Suprapubic skin (tissue), 4 donors: Measurements from ENCODE around the gene OARD1. TPM values are rescaled to one million over a fixed set of nuclear protein-coding genes. Genes with fewer than 3 reads are reported as not detected.

Experiments
- DNase-seq, 2 donors: peaks; one replicate each; pipeline ENCODE4 v3.0.0-alpha.2; 2019; ENCODE audit warnings: low spot score in 2 of 2
- H3K27ac ChIP-seq: fragments of 200-600 bp; sonication (generic); one replicate; pipeline ENCODE4 v1.5.1; 2019
- H3K27me3 ChIP-seq: fragments of 200-600 bp; sonication (generic); one replicate; pipeline ENCODE4 v1.5.1; 2019
- H3K36me3 ChIP-seq: fragments of 200-600 bp; sonication (generic); one replicate; pipeline ENCODE4 v1.5.1; 2019
- H3K4me1 ChIP-seq: fragments of 200-600 bp; sonication (generic); one replicate; pipeline ENCODE4 v1.5.1; 2019
- H3K4me3 ChIP-seq: fragments of 200-600 bp; sonication (generic); one replicate; pipeline ENCODE4 v1.5.1; 2019; ENCODE audit warnings: mild to moderate bottlenecking
- H3K9me3 ChIP-seq: fragments of 200-600 bp; sonication (generic); one replicate; pipeline ENCODE4 v1.5.1; 2019
- CTCF ChIP-seq, 2 donors: fragments of 200-600 bp in 1 of 2; fragments of 450-650 bp in 1 of 2; sonication (generic) in 1 of 2; IDR thresholded peaks; one replicate each; pipeline ENCODE4 v1.5.1; 2016 to 2019; ENCODE audit warnings: antibody characterized with exemption in 2 of 2, mild to moderate bottlenecking in 1 of 2, moderate library complexity in 1 of 2
- EP300 ChIP-seq: sonication (generic); formaldehyde crosslinking; IDR thresholded peaks from one replicate; pipeline ENCODE4 v1.6.1; 2017; ENCODE audit warnings: antibody characterized with exemption
- POLR2A ChIP-seq, 2 donors: fragments of 450-650 bp; IDR thresholded peaks; one replicate each; pipeline ENCODE4 v1.6.1; 2017; ENCODE audit warnings: antibody characterized with exemption in 2 of 2, mild to moderate bottlenecking in 2 of 2, moderate library complexity in 2 of 2
- POLR2AphosphoS5 ChIP-seq, 3 donors: sonication (generic); formaldehyde crosslinking; IDR thresholded peaks; one replicate each; pipeline ENCODE4 v1.6.1; 2017; ENCODE audit warnings: antibody characterized with exemption in 3 of 3
- WGBS: methylation state at CpG from one replicate; pipeline ENCODE4 v1.1.5; 2018; 5-methylcytosine and 5-hydroxymethylcytosine counted together
- total RNA-seq, 4 donors: library from RNA; depleted of rRNA; stranded (reverse); fragments of >200 nt; gene quantifications; one replicate each; pipeline ENCODE4 v1.1.0, GENCODE V29; 2016

OARD1 gene
- total RNA-seq, 4 donors from 2014 or later = 11.3 to 29.9 (median 20.6) TPM

- no peak for DNase-seq
- TF ChIP-seq EP300 (no peak), CTCF (IDR thresholded peaks at IDR 0.05) (no peak), POLR2A (IDR thresholded peaks at IDR 0.05) (no peak), POLR2AphosphoS5 (IDR thresholded peaks at IDR 0.05) (no peak)
- 100% methylated on average over 1 of the region's 1 CpG for WGBS
- Histone ChIP-seq H3K4me1 (no peaks in the 10 kb centered on the region), H3K4me3 (no peak overlapping the region), H3K27me3 (no peaks in the 10 kb centered on the region), H3K27ac (no peak overlapping the region), H3K9me3 (no peaks in the 10 kb centered on the region), H3K36me3 (no peaks in the 10 kb centered on the region)
These were observed 26.1 kb downstream of the OARD1 start for GRCh38 chr6:41046084-41046483.

- H3K27me3 ChIP-seq = no peaks in the 10 kb centered on the region
- TF ChIP-seq EP300 = no peak
- no peak for TF ChIP-seq POLR2AphosphoS5 (IDR thresholded peaks at IDR 0.05)
- no peak for TF ChIP-seq CTCF (IDR thresholded peaks at IDR 0.05)
- no peak for TF ChIP-seq POLR2A (IDR thresholded peaks at IDR 0.05)
- H3K4me1 ChIP-seq = no peaks in the 10 kb centered on the region
- no peak overlapping the region for H3K4me3 ChIP-seq
- no peak for DNase-seq
- 66% methylated on average over 5 of the region's 5 CpGs for WGBS
- no peak overlapping the region for H3K27ac ChIP-seq
- no peaks in the 10 kb centered on the region for H3K36me3 ChIP-seq
- no peaks in the 10 kb centered on the region for H3K9me3 ChIP-seq
These were observed 26.5 kb downstream of the OARD1 start for GRCh38 chr6:41045664-41046063.

DNA sequence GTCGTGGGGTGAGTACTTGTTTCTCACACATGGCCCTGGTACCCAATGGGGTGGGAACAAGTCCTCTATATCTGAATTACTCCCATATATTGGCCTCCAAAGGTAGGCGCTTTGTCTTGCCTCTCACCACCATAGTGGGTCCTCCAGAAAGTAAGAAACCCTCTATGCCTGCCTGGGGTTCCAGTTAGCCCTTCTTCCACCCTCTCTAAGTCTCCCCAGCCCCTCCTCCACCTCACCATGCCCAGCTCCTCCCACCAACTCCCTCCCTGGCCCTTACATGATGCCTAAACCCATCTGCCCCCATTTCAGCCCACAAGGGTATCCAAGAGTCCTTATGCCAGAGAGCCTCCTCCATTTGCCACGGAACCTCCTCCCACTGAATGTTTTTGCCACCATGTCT is 29.0 kb downstream of the OARD1 start:
- H3K27me3 ChIP-seq = no peaks in the 10 kb centered on the region
- H3K27ac ChIP-seq = no peak overlapping the region
- no peaks in the 10 kb centered on the region for H3K4me1 ChIP-seq
- H3K4me3 ChIP-seq = no peak overlapping the region
- no peak for TF ChIP-seq EP300
- no peak for TF ChIP-seq POLR2A (IDR thresholded peaks at IDR 0.05)
- TF ChIP-seq POLR2AphosphoS5 (IDR thresholded peaks at IDR 0.05) = no peak
- TF ChIP-seq CTCF (IDR thresholded peaks at IDR 0.05) = no peak
- H3K9me3 ChIP-seq = no peaks in the 10 kb centered on the region
- H3K36me3 ChIP-seq = no peaks in the 10 kb centered on the region
- WGBS = 98% methylated on average over 3 of the region's 3 CpGs
- DNase-seq = no peak

- no peaks in the 10 kb centered on the region for H3K27me3 ChIP-seq
- TF ChIP-seq CTCF (IDR thresholded peaks at IDR 0.05) (no peak), POLR2AphosphoS5 (IDR thresholded peaks at IDR 0.05) (no peak), EP300 (no peak), POLR2A (IDR thresholded peaks at IDR 0.05) (no peak)
- H3K4me3 ChIP-seq = no peak within 1 kb of the TSS
- peaks cover 2% of the 10 kb centered on the region for H3K4me1 ChIP-seq
- H3K36me3 ChIP-seq = no peaks in the 10 kb centered on the region
- peak in 1 of 2 donors; percentile 30 for DNase-seq
- no peaks in the 10 kb centered on the region for H3K9me3 ChIP-seq
- 80% methylated on average over 10 of the region's 10 CpGs for WGBS
- no peak within 1 kb of the TSS for H3K27ac ChIP-seq
These were observed 29.7 kb downstream of the OARD1 start, which contains the start of gene TSPO2 for GRCh38 chr6:41042226-41043055. Gene TSPO2, plus strand, starts transcription at chr6:41042467. Its CDS starts 519 bp downstream, at chr6:41042986.

- Histone ChIP-seq H3K27ac (no peak overlapping the region), H3K4me1 (peaks cover 8% of the 10 kb centered on the region), H3K9me3 (no peaks in the 10 kb centered on the region), H3K4me3 (no peak overlapping the region), H3K27me3 (no peaks in the 10 kb centered on the region), H3K36me3 (no peaks in the 10 kb centered on the region)
- DNase-seq = peak in 1 of 2 donors; percentile 31
- 50% methylated on average over 1 of the region's 1 CpG for WGBS
- TF ChIP-seq CTCF (IDR thresholded peaks at IDR 0.05) (no peak), POLR2AphosphoS5 (IDR thresholded peaks at IDR 0.05) (no peak), EP300 (no peak), POLR2A (IDR thresholded peaks at IDR 0.05) (no peak)
These were observed 31.1 kb downstream of the OARD1 start for GRCh38 chr6:41040940-41041536.
